HL-60 (cell line): Measurements from ENCODE around the gene SEC61A1.

ENCODE experiments used
- DNase-seq, 2 experiments: peaks; one replicate each; pipeline ENCODE4 v3.0.0-alpha.2; 2010 to 2020; ENCODE audit warnings: low read depth in 1 of 2, low spot score in 1 of 2
- H3K27ac ChIP-seq: fragments of 250-450 bp; sonication (Bioruptor Pico); replicated peaks from 2 replicates; pipeline ENCODE4 v1.5.1; 2020; ENCODE audit warnings: mild to moderate bottlenecking, moderate library complexity
- H3K27me3 ChIP-seq: fragments of 250-450 bp; sonication (Bioruptor Pico); 2 replicates; pipeline ENCODE4 v1.5.1; 2021; ENCODE audit warnings: mild to moderate bottlenecking, moderate library complexity; ENCODE audit not compliant: insufficient read depth, poor library complexity, severe bottlenecking
- H3K4me3 ChIP-seq: replicated peaks from 2 replicates; pipeline ENCODE4 v1.5.1; 2011; ENCODE audit warnings: mild to moderate bottlenecking, control low read depth, low read length; ENCODE audit not compliant: insufficient read depth
- CTCF ChIP-seq: IDR thresholded peaks from one replicate; pipeline ENCODE4 v1.5.1; 2011; ENCODE audit warnings: low read length, control low read depth, inconsistent platforms; ENCODE audit not compliant: insufficient read depth
- GABPA ChIP-seq: IDR thresholded peaks from 2 replicates; pipeline ENCODE4 v1.6.1; 2012; ENCODE audit warnings: low read depth
- POLR2AphosphoS5 ChIP-seq: IDR thresholded peaks from 2 replicates; pipeline ENCODE4 v1.6.1; 2012; ENCODE audit warnings: low read depth
- REST ChIP-seq: IDR thresholded peaks from 2 replicates; pipeline ENCODE4 v1.6.1; 2012; ENCODE audit warnings: low read depth; ENCODE audit not compliant: insufficient replicate concordance
- SPI1 ChIP-seq: IDR thresholded peaks from 2 replicates; pipeline ENCODE4 v1.6.1; 2012; ENCODE audit warnings: low read depth, mild to moderate bottlenecking, borderline replicate concordance

The SEC61A1 gene

GRCh38 chr3:128103136-128103676 lies 51.0 kb downstream of the SEC61A1 start:
- no peak for DNase-seq
- no peaks in the 10 kb centered on the region for H3K27me3 ChIP-seq
- H3K4me3 ChIP-seq, result no peak overlapping the region
- no peak overlapping the region for H3K27ac ChIP-seq
- no peak for TF ChIP-seq SPI1
- TF ChIP-seq POLR2AphosphoS5, result no peak
- TF ChIP-seq REST, result no peak
- TF ChIP-seq GABPA, result no peak
- no peak for TF ChIP-seq CTCF

- Histone ChIP-seq H3K27me3 (no peaks in the 10 kb centered on the region), H3K4me3 (no peak overlapping the region), H3K27ac (no peak overlapping the region)
- no peak for DNase-seq
- no peak for TF ChIP-seq POLR2AphosphoS5
- TF ChIP-seq SPI1, result no peak
- TF ChIP-seq REST, result no peak
- no peak for TF ChIP-seq GABPA
- no peak for TF ChIP-seq CTCF
These were observed 55.6 kb downstream of the SEC61A1 start for GRCh38 chr3:128107834-128108233.

- Histone ChIP-seq H3K27ac (no peak overlapping the region), H3K27me3 (no peaks in the 10 kb centered on the region), H3K4me3 (no peak overlapping the region)
- TF ChIP-seq GABPA (no peak), POLR2AphosphoS5 (no peak), CTCF (no peak), SPI1 (no peak), REST (no peak)
- no peak for DNase-seq
These were observed 58.9 kb downstream of the SEC61A1 start for GRCh38 chr3:128111147-128111546.
